ENCODE data around the gene RESP18. TPM values are rescaled to one million over a fixed set of nuclear protein-coding genes. Genes with fewer than 3 reads are reported as not detected.
"Not testable (repeated sequence)": the region's sequence is repeated elsewhere in the genome, so short reads cannot be mapped to it uniquely, and the experiment has no call there.

RESP18 gene
- total and polyA plus RNA-seq, 5 donors: not detected

DNA sequence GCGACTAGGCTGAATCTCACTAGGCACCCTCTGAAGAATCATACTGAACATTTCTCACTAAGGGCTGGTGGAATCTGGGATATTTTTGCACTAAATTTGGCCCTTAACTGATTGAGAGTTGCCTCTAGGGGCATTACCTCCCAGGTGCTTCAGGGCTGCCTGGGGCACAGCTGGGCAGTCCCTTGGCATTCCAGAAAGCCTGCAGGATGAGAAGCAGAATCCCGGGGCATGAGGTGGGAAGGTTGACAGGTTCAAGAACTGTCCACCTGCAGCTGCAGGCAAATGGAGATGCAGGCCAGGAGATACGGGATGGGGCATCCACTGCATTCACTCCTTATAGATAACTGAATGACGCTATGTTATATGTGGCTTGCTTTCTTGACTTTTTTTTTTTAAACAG, 7.4 kb downstream of the RESP18 start:
- intact Hi-C loops (cut with DNase I): no loop called here
- ATAC-seq (no peak), DNase-seq (no peak)
- Histone ChIP-seq H3K9me3 (ENCODE audit: control insufficient read depth, low read length) (no peaks in the 10 kb centered on the region), H3K4me3 (ENCODE audit: low read length) (no peak overlapping the region), H3K27me3 (ENCODE audit: control insufficient read depth, insufficient read depth) (peaks cover 5% of the 10 kb centered on the region), H3K27ac (ENCODE audit: low read length) (no peak overlapping the region), H3K4me1 (ENCODE audit: control insufficient read depth, insufficient read depth, low read length) (no peaks in the 10 kb centered on the region)
- 81% methylated on average over 4 of the region's 4 CpGs for WGBS

DNA sequence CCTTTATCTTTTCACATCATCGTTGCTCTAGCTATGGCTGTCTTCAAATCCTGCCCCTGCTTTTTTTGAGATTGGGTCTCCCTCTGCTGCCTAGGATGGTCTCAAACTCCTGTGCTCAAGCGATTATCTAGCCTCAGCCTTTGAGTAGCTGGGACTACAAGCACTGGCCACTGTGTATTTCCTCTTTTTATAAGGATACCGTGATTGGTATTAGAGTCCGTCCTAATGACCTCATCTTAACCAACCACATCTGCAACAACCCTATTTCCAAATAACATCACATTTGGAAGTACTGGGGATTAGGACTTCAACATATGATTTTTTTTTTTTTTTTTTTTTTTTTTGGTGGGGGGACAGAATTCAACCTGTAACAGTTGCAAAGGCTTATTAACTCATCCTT, 9.1 kb downstream of the RESP18 start:
- intact Hi-C loops (cut with DNase I): no loop called here
- WGBS: 60% methylated on average over 4 of the region's 4 CpGs

DNA sequence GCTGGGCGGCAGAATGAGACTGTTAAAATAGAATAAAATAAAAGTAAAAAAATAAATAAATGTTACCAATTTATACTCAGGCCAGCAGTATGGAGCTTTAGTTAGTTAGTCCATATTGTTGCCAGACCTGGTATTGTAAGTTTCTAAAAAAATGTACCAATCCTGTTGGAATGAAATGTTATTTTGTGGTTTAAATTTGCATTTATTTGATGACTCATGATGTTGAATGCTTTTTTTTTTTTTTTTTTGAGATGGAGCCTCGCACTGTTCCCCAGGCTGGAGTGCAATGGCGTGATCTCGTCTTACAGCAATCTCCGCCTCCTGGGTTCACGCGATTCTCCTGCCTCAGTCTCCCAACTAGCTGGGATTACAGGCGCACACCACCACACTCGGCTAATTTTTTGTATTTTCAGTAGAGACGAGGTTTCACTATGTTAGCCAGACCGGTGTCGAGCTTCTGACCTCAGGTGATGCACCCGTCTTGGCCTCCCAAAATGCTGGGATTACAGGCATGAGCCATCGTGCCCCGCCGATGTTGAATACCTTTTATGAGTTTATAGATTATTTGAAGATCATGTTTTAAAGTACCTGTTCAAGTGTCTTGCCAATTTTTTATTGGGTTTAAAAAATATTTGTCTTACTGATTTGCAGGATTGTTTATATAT, 17.6 kb downstream of the RESP18 start:
- Histone ChIP-seq H3K9me3 (ENCODE audit: control insufficient read depth, low read length) (no peaks in the 10 kb centered on the region), H3K27ac (ENCODE audit: low read length) (no peak overlapping the region), H3K4me1 (ENCODE audit: control insufficient read depth, insufficient read depth, low read length) (no peaks in the 10 kb centered on the region), H3K4me3 (ENCODE audit: low read length) (no peak overlapping the region), H3K27me3 (ENCODE audit: control insufficient read depth, insufficient read depth) (no peaks in the 10 kb centered on the region)
- intact Hi-C loops (cut with DNase I): no loop called here
- ATAC-seq (no peak), DNase-seq (no peak)
- 91% methylated on average over 16 of the region's 16 CpGs for WGBS

More for the DNA sequence above, 9.1 kb downstream of the RESP18 start:
- H3K27me3 ChIP-seq (ENCODE audit: control insufficient read depth, insufficient read depth): peaks cover 5% of the 10 kb centered on the region
- ATAC-seq (no peak), DNase-seq (no peak)
- no peak overlapping the region for H3K27ac ChIP-seq (ENCODE audit: low read length)
- no peaks in the 10 kb centered on the region for H3K9me3 ChIP-seq (ENCODE audit: control insufficient read depth, low read length)
- no peak overlapping the region for H3K4me3 ChIP-seq (ENCODE audit: low read length)
- no peaks in the 10 kb centered on the region for H3K4me1 ChIP-seq (ENCODE audit: control insufficient read depth, insufficient read depth, low read length)

DNA sequence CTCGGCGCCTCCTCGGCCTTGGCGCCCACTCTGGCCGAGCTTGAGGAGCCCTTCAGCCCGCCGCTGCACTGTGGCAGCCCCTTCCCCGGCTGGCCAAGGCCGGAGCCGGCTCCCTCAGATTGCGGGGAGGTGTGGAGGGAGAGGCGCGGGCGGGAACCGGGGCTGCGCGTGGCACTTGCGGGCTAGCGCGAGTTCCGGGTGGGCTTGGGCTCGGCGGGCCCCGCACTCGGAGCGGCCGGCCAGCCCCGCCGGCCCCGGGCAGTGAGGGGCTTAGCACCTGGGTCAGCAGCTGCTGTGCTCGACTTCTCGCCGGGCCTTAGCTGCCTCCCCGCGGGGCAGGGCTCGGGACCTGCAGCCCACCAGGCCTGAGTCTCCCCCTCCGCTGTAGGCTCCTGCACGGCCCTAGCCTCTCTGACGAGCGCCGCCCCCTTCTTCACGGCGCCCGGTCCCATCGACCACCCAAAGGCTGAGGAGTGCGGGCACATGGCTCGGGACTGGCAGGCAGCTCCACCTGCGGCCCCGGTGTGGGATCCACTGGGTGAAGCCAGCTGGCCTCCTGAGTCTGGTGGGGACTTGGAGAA, 19.8 kb downstream of the RESP18 start:
- H3K4me3 ChIP-seq (ENCODE audit: low read length); H3K4me1 ChIP-seq (ENCODE audit: control insufficient read depth, insufficient read depth, low read length); H3K27ac ChIP-seq (ENCODE audit: low read length); H3K27me3 ChIP-seq (ENCODE audit: control insufficient read depth, insufficient read depth); H3K9me3 ChIP-seq (ENCODE audit: control insufficient read depth, low read length); ATAC-seq; intact Hi-C loops (cut with DNase I): not testable (repeated sequence)
- WGBS: 93% methylated on average over 49 of the region's 49 CpGs
- peak in 1 of 3 donors; percentile 37 for DNase-seq

DNA sequence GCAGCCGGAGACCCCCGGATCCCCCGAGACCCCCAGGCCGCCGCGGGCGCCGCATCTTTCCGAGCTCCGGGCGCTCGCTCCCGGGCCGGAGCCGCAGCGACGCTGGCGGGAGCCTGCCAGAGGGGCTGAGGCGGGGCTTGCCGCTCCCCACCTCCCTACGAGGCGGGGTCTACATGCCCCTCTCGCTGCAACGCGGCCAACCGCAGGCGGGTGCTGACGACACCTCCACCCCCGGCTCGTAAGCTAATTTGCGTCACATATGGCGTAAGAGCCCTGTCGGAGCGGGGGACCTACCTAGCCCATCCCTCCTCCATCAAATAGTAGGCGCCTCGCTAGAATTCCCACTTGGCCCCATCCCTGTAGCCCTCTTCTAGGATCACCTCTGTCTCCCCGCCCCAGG, 23.3 kb downstream of the RESP18 start, which contains the start of gene PTPRN:
PTPRN (minus strand) TSS at position 124 of the 400 bp plus-strand sequence; CDS start at position 55, 69 bp downstream.
- Histone ChIP-seq H3K9me3 (ENCODE audit: control insufficient read depth, low read length) (no peaks in the 10 kb centered on the region), H3K4me1 (ENCODE audit: control insufficient read depth, insufficient read depth, low read length) (no peaks in the 10 kb centered on the region), H3K27me3 (ENCODE audit: control insufficient read depth, insufficient read depth) (no peaks in the 10 kb centered on the region), H3K4me3 (ENCODE audit: low read length) (no peak within 1 kb of the TSS), H3K27ac (ENCODE audit: low read length) (no peak within 1 kb of the TSS)
- no peak for DNase-seq
- intact Hi-C loops (cut with DNase I): no loop called here
- WGBS: 3% methylated on average over 37 of the region's 37 CpGs
- ATAC-seq: no peak

DNA sequence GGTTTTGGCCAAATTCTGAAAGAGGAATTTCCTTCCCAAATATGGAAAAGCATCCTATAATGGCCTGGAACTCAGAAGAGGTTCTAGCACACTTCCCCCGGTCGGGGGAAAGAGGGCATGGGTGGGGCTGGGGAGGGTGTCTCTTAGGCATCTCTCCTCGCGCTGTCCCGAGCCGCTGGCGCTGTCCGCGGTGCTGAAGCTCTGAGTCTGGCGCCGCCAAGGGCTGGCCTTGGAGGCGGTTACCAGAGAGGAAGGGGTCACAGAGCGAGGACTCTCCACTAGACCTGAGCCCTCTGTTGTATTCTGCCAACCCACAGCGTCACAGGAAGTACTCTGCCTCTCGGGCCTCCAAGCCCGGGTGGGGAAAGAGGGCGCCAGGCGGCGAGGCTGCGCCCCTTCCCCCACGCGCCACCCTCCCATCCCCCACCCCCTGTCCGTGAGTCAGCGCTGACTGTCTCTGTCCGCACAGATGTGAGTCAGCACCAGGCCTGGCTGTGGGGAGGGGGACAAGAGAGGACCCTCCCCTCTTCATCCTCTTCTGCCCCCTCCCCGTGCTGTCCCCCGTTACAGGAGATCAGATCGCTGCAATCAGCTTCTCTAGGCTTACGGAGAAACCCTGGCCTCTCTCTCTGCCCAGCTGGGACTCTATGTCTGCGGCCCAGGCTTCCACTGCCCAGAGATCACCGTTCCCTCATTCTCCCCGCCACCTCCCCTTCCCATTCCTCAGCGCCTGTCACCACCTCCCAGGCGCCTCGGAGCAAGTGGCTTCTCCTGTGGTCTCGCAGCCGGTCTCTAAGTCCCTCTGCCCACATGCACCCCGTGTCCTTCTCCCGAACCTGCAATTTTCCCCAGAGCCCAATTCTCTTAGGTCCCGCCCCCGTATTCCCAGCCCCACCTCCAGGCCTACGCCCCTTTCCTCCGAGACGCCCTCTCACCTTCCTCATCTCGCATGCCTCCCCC, 24.1 kb downstream of the RESP18 start:
- Histone ChIP-seq H3K9me3 (ENCODE audit: control insufficient read depth, low read length) (no peaks in the 10 kb centered on the region), H3K4me1 (ENCODE audit: control insufficient read depth, insufficient read depth, low read length) (no peaks in the 10 kb centered on the region), H3K4me3 (ENCODE audit: low read length) (no peak overlapping the region), H3K27ac (ENCODE audit: low read length) (no peak overlapping the region), H3K27me3 (ENCODE audit: control insufficient read depth, insufficient read depth) (no peaks in the 10 kb centered on the region)
- 4% methylated on average over 45 of the region's 45 CpGs for WGBS
- ATAC-seq: peak; percentile 81 to 85
- intact Hi-C loops (cut with DNase I): no loop called here
- DNase-seq: peak; percentile 65 to 88 (median 86)

DNA sequence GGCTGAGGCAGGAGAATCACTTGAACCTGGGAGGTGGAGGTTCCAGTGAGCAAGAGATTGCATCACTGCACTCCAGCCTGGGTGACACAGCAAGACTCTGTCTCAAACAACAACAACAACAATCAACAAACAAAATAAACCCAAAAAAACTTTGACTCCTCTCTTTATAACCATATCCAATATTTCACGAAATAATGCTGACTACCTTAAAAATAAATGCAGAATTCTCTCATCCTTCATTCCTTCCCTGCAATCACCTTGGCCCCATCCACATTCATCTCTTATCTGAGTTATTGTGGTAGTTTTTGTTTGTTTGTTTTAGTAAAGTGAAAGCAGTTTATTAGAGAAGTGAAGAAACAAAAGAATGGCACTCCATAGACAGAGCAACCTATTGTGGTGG, 26.5 kb downstream of the RESP18 start:
- no peak overlapping the region for H3K27ac ChIP-seq (ENCODE audit: low read length)
- no peak for DNase-seq
- WGBS: 72% methylated on average over 1 of the region's 1 CpG
- intact Hi-C loops (cut with DNase I): no loop called here
- ATAC-seq: no peak
- no peak overlapping the region for H3K4me3 ChIP-seq (ENCODE audit: low read length)
- H3K27me3 ChIP-seq (ENCODE audit: control insufficient read depth, insufficient read depth): no peaks in the 10 kb centered on the region
- no peaks in the 10 kb centered on the region for H3K4me1 ChIP-seq (ENCODE audit: control insufficient read depth, insufficient read depth, low read length)
- H3K9me3 ChIP-seq (ENCODE audit: control insufficient read depth, low read length): no peaks in the 10 kb centered on the region

DNA sequence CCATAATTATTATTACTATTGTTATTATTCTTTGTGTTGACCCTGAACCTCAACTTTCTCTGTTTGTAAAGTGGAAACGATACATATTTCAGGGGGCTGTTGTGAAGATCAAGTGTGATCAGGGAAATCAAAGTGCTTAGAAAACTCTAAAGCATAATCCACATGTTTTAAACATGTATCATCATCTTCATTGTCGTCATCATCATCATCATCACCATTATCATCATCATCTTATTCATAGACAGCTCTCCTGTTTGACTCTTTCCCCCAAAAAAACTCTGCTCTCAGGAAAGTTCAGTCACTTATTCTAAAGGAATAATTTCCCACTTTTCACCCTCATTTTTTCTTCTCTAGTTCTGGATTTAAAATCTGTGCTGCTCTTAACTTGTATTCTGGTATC, 28.3 kb downstream of the RESP18 start:
- Histone ChIP-seq H3K27ac (ENCODE audit: low read length) (no peak overlapping the region), H3K27me3 (ENCODE audit: control insufficient read depth, insufficient read depth) (no peaks in the 10 kb centered on the region), H3K4me3 (ENCODE audit: low read length) (no peak overlapping the region), H3K4me1 (ENCODE audit: control insufficient read depth, insufficient read depth, low read length) (no peaks in the 10 kb centered on the region), H3K9me3 (ENCODE audit: control insufficient read depth, low read length) (no peaks in the 10 kb centered on the region)
- intact Hi-C loops (cut with DNase I): no loop called here
- no peak for DNase-seq
- ATAC-seq: no peak
- 51% methylated on average over 2 of the region's 2 CpGs for WGBS

DNA sequence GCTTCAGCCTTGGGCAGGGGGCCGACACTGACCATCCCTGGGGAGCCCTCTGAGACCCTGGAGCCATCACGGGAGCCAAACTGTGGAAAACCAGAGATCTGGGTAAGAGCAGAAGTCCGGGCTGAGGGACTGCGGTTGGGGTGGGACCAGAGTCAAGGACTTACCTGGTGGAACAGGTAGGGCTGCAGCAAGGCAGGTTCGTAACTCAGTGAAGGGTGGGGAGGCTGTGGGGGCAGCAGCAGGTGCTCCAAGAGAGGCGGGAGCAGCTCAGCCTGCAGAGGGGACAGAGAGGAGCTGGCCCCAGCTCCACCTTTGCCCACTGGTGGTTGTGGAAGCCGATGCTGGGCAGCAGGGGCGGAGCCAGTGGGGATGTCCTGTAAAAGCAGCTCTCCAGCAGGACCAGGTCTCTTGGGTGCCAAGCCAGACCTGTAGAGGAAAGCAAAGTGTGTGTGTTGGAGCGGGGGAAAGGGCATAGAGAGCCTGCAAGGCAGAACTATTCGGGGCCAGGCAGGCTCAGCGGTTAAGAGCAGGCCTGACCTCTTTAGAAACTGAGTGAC, 30.1 kb downstream of the RESP18 start:
- Histone ChIP-seq H3K27ac (ENCODE audit: low read length) (no peak overlapping the region), H3K4me1 (ENCODE audit: control insufficient read depth, insufficient read depth, low read length) (peaks cover 2% of the 10 kb centered on the region), H3K27me3 (ENCODE audit: control insufficient read depth, insufficient read depth) (no peaks in the 10 kb centered on the region), H3K9me3 (ENCODE audit: control insufficient read depth, low read length) (no peaks in the 10 kb centered on the region), H3K4me3 (ENCODE audit: low read length) (no peak overlapping the region)
- DNase-seq (no peak), ATAC-seq (no peak)
- intact Hi-C loops (cut with DNase I): no loop called here
- 72% methylated on average over 11 of the region's 11 CpGs for WGBS

DNA sequence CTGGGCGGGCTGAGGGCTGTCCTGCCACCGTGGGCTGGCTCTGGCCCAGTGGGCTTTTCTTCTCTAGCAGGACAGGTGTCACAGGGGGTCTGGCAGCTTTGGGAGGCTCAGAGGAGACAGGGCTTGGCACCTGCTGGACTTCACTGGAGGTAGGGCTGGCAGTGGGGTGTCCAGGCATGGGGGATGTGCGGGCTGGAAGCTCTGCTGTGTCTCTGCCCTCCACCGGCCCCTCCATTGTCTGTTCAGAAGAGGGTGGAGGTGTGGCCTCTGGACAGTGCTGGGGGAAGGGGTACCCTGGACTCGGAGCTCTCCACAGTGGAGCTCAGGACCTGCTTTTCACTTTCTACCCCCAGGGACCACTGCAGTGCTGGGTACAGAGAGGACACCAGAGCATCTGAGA, 32.5 kb downstream of the RESP18 start:
- intact Hi-C loops (cut with DNase I): no loop called here
- H3K9me3 ChIP-seq (ENCODE audit: control insufficient read depth, low read length): no peaks in the 10 kb centered on the region
- 63% methylated on average over 5 of the region's 5 CpGs for WGBS
- no peak for ATAC-seq
- H3K27ac ChIP-seq (ENCODE audit: low read length): no peak overlapping the region
- no peak for DNase-seq
- H3K4me3 ChIP-seq (ENCODE audit: low read length): no peak overlapping the region
- H3K4me1 ChIP-seq (ENCODE audit: control insufficient read depth, insufficient read depth, low read length): peaks cover 2% of the 10 kb centered on the region
- H3K27me3 ChIP-seq (ENCODE audit: control insufficient read depth, insufficient read depth): no peaks in the 10 kb centered on the region

DNA sequence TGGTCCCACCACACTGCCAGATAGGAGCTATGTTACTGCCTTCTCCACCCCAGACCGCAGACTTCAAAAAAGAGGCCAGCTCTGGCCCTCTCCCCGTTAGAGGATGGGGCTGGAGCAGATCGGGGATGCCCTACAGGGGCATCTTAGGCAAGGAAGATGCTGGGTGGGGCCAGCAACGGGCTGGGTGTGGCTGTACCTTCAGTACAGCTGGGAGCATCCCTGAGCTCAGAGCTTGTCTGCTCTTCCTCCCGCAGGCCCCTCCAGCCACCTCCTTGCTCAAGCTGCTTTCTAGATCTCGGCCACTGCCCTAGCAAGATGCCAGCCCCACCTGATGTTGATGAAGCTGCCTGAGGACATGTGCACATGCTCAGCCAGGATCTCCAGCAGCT, 33.2 kb downstream of the RESP18 start:
- DNase-seq (no peak), ATAC-seq (no peak)
- Histone ChIP-seq H3K4me1 (ENCODE audit: control insufficient read depth, insufficient read depth, low read length) (peaks cover 2% of the 10 kb centered on the region), H3K27me3 (ENCODE audit: control insufficient read depth, insufficient read depth) (no peaks in the 10 kb centered on the region), H3K4me3 (ENCODE audit: low read length) (no peak overlapping the region), H3K27ac (ENCODE audit: low read length) (no peak overlapping the region), H3K9me3 (ENCODE audit: control insufficient read depth, low read length) (no peaks in the 10 kb centered on the region)
- intact Hi-C loops (cut with DNase I): loop anchor here in 3 of 4 donors (5.0 to 10.0 kb wide), 3 partner anchors 55 to 137 kb away; partner anchors contain the start of genes NHEJ1 (in 2 of the 3), GLB1L (in 1 of the 3) and STK16 (in 1 of the 3)
- 79% methylated on average over 6 of the region's 6 CpGs for WGBS

Measured in right cardiac atrium (tissue), 5 donors.